WTC11 (cell line): ENCODE measurements around the gene PDS5A.

Source experiments
- CREM ChIP-seq: sonication (generic); formaldehyde crosslinking; IDR thresholded peaks from 2 replicates; pipeline ENCODE4 v1.8.1; 2022; ENCODE audit warnings: mild to moderate bottlenecking, missing genetic modification reagents, moderate library complexity
- ESRRA ChIP-seq: sonication (generic); formaldehyde crosslinking; IDR thresholded peaks from 2 replicates; pipeline ENCODE4 v1.8.1; 2022; ENCODE audit warnings: mild to moderate bottlenecking, missing genetic modification reagents, borderline replicate concordance
- GABPB1 ChIP-seq: sonication (generic); formaldehyde crosslinking; IDR thresholded peaks from 2 replicates; pipeline ENCODE4 v1.8.1; 2023; ENCODE audit warnings: mild to moderate bottlenecking, missing genetic modification reagents
- GTF2I ChIP-seq: fragments of 250-450 bp; sonication (Bioruptor Pico); conservative IDR thresholded peaks from 2 replicates; pipeline ENCODE4 v1.4.0; 2021; ENCODE audit warnings: mild to moderate bottlenecking
- HMGXB4 ChIP-seq: sonication (generic); formaldehyde crosslinking; IDR thresholded peaks from 2 replicates; pipeline ENCODE4 v1.8.1; 2023; ENCODE audit warnings: mild to moderate bottlenecking, moderate library complexity, missing genetic modification reagents
- JUN ChIP-seq: sonication (generic); formaldehyde crosslinking; IDR thresholded peaks from 2 replicates; pipeline ENCODE4 v1.8.0; 2023; ENCODE audit warnings: mild to moderate bottlenecking, missing genetic modification reagents
- NFYB ChIP-seq: sonication (generic); formaldehyde crosslinking; conservative IDR thresholded peaks from 2 replicates; pipeline ENCODE4 v1.8.0; 2022; ENCODE audit warnings: low read depth, missing genetic modification reagents
- USF2 ChIP-seq: sonication (generic); formaldehyde crosslinking; IDR thresholded peaks from 2 replicates; pipeline ENCODE4 v1.8.1; 2023; ENCODE audit warnings: mild to moderate bottlenecking, missing genetic modification reagents, moderate library complexity
- ZNF121 ChIP-seq: sonication (generic); formaldehyde crosslinking; IDR thresholded peaks from 2 replicates; pipeline ENCODE4 v1.8.0; 2023; ENCODE audit warnings: missing genetic modification reagents
- ZNF423 ChIP-seq: fragments of 250-450 bp; sonication (Bioruptor Pico); IDR thresholded peaks from 2 replicates; pipeline ENCODE4 v2.1.2; 2022; ENCODE audit warnings: mild to moderate bottlenecking, moderate library complexity
- TF ChIP-seq, protein P1 (sequence below): fragments of 200-600 bp; IDR thresholded peaks from 2 replicates; pipeline ENCODE4 v1.8.0; 2022; ENCODE audit warnings: antibody characterized with exemption

DNA sequence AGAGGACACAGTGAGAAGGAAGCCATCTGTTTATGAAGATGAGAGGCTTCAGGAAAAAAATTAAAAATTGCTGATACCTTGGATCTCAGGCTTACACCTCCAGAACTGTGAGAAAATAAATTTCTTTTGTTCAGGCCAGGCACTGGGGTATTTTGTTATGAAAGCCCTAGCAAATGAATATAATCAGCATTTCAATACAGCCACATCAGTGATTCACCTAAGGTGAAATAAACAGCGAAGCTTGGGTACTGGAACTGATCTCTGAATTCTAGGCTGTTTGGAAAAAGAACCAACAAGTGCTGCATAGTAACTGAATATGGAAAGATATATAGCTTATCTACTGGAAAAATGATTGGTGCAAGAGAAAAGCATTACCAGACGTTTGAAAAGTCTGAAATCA lies 88.5 kb downstream of the PDS5A start:
- TF ChIP-seq USF2 (CRISPR knock-in tag), result no peak
- TF ChIP-seq ZNF121 (CRISPR knock-in tag), result no peak
- TF ChIP-seq HMGXB4 (CRISPR knock-in tag), result no peak
- TF ChIP-seq CREM (CRISPR knock-in tag), result no peak
- TF ChIP-seq ESRRA, result no peak
- TF ChIP-seq, protein P1, sequence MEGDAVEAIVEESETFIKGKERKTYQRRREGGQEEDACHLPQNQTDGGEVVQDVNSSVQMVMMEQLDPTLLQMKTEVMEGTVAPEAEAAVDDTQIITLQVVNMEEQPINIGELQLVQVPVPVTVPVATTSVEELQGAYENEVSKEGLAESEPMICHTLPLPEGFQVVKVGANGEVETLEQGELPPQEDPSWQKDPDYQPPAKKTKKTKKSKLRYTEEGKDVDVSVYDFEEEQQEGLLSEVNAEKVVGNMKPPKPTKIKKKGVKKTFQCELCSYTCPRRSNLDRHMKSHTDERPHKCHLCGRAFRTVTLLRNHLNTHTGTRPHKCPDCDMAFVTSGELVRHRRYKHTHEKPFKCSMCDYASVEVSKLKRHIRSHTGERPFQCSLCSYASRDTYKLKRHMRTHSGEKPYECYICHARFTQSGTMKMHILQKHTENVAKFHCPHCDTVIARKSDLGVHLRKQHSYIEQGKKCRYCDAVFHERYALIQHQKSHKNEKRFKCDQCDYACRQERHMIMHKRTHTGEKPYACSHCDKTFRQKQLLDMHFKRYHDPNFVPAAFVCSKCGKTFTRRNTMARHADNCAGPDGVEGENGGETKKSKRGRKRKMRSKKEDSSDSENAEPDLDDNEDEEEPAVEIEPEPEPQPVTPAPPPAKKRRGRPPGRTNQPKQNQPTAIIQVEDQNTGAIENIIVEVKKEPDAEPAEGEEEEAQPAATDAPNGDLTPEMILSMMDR, result no peak
- no peak for TF ChIP-seq ZNF423 (CRISPR knock-in tag)
- TF ChIP-seq JUN (CRISPR knock-in tag), result no peak
- TF ChIP-seq GTF2I (CRISPR knock-in tag), result no peak
- no peak for TF ChIP-seq GABPB1 (CRISPR knock-in tag)
- no peak for TF ChIP-seq NFYB
